GM21576 (cell line): ENCODE data around the gene ANP32A.

ENCODE experiments used
- ATAC-seq: cut with Tn5 transposase; IDR thresholded peaks from one replicate; pipeline ENCODE4 v1.9.1; 2021; ENCODE audit warnings: mild to moderate bottlenecking, moderate library complexity; ENCODE audit not compliant: unreplicated experiment

The ANP32A gene

GRCh38 chr15:68784206-68784605 lies 36.5 kb downstream of the ANP32A start:
- no peak for ATAC-seq

- ATAC-seq = no peak
Measured at GRCh38 chr15:68783226-68784058, 37.3 kb downstream of the ANP32A start.

DNA sequence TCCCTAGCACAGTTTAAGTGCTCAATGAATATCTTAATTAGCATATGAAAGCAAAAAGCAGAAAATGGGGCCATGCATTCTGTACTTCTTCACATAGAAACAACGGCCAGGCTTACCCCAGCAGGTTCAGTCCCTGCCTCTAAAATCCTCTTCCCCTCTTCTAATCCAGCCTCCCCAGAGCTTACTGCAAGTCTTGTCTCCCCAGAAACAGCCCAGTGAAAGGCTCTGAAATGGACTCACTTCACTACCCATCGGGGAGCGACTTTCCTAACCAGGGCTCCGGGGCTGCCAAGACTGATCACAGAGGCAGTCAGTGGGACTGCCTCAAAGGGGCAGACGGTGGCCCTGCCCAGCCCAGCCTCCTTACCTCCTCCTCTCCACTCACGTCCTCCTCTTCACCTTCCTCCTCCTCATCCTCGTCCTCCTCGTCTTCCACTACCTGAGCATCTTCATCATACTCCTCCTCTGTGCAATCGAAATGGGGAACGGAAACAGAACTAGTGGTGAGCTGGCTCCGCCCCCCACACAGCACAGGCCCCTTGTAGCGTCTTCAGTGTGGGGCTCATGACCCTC lies 38.0 kb downstream of the ANP32A start:
- no peak for ATAC-seq

DNA sequence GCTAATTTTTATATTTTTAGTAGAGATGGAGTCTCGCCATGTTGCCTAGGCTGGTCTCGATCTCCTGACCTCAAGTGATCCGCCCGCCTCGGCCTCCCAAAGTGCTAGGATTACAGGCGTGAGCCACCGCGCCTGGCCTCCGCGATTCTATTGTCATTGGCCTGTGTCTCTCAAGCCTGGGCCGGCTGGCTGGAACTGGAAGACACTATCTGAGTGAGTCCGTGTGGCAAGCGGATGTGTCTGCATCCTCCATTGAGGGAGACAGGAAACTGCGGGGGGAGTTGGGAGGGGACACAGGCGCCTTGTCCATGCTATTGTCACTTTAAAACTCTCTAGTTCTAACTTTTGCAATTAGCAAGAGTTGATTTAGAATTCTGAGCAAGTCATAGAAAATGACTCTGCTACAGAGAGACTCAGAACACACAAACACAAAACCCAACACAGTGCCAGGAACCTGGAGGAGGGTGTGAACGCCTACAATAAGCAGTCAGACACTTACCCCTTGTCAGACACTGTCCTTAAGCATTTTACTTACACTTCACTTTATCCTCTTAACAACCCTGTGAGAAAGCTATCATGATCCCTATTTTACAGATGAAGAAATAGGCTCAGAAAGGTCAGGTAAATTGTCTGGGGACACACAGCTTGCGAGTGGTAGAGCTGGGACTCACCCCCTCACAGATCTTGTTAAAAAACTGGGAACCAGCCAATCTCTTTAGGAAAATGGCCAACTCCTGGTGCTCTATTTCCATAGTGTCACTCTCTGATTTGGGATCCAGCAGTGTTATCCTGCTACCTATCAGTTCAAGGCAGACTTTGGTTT lies 38.7 kb downstream of the ANP32A start:
- ATAC-seq = no peak

DNA sequence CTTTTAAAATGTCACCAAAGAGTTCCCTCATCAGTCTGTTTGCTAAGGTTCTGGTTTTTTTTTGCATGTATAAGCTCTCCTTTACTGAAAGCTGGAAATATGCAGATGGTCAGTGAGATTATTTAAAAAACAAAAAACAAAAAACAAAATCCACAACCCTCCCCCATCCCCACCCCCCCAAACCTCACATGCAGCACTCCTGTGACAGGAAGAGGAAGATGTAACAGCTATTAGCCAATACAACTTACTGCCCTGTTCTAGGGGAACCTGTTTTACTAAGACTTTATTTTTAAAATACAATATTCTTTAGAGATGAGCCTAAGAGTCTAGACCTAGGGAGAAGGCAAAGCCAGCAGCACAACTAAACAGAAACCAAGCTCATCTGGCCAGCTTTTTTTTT lies 39.5 kb downstream of the ANP32A start:
- ATAC-seq = no peak

DNA sequence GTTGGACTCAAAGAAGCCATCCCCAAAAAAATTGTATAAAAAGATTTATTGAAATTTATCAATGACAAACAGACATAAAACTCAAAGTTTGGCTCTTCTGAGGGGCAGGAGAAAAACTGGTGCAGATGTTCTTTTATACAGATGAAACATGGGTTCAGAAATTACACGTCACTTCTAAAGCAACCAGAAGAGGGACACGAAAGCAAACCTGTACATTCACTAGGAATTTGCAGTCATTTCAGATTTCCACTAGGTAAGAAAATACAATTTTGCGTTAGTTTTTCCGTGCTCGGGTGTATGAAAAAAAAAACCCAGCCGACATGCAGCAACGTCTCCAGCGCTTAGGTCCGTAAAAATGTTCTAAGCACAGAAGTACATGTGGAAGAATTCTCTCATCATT lies 41.8 kb downstream of the ANP32A start:
- no peak for ATAC-seq

DNA sequence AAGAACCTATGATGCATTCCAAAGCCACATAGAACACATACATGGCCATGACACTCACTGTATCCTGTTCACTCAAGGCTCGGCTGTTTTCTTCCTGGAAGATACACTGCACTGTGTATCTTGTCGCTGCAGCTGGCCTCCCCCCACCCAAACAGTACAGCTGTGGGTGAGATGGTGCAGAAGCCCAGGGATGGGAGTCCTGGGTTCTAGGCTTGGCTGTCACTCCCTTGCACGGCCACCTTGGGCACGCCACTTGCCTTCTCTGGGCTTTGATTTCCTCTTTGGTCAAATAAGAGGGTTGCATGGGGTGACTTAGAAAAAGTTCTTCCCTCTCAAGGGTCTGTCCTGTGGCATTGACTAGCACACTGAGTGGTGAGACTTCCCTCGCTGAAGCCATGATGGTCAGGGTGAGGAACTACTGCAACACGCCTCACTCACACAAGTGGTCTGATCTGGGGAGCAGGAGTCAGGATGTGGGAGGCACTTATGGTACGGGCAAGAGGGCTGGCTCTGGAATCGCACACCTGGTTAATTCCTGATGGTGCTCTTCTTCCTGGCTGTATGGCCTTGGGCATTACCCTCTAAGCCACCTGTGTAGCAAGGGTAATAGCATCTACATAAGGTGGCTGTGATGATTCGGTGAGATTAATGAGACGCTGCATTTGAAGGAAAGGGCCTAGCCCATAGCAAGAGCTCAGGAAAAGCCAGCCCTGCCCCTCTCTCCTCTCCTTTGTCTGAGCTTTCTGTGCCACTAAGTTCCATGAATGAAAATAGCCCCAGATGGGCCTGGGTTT lies 44.0 kb downstream of the ANP32A start:
- ATAC-seq = no peak

- ATAC-seq = no peak
Measured at GRCh38 chr15:68775671-68776476, 44.8 kb downstream of the ANP32A start.

GRCh38 chr15:68775236-68775577 lies 45.5 kb downstream of the ANP32A start:
- ATAC-seq = no peak

GRCh38 chr15:68774521-68775235 lies 46.0 kb downstream of the ANP32A start:
- ATAC-seq = no peak

DNA sequence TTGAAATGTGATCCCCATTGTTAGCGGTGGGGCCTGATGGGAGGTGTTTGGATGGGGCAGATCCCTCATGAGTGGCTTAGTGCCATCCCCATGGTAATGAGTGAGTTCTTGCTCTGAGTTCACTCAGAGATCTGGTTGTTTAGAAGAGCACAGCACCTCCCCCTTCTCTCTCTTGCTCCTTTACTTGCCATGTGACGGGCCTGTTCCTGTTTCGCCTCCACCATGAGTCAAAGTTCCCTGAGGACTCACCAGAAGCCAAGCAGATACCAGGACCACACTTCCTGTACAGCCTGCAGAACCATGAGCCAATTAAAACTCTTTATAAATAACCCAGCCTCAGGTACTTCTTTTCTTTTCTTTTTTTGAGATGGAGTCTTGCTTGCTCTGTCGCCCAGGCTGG lies 46.6 kb downstream of the ANP32A start:
- no peak for ATAC-seq

- ATAC-seq = no peak
Measured at GRCh38 chr15:68773036-68773435, 47.7 kb downstream of the ANP32A start.

GRCh38 chr15:68770216-68770615 lies 50.5 kb downstream of the ANP32A start:
- ATAC-seq = no peak

DNA sequence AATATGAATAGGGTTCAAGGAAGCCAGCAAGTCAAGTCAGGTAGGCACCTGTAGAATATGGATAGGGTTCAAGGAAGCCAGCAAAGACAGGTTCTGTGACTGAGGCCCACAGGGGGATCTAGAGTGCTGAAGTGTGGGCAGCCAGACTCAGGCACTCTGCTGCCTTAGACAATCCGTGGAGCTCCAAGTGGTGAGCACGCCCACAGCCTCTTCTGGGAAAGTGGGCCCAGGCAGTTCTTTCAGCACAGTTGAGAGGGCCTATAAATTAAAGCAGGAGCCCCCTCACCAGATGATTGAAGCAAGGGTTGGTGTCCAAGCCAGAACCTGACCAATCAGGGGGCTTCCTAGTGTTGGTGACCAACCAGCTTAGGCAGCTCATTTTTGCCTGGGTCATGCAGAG lies 51.0 kb downstream of the ANP32A start:
- no peak for ATAC-seq

DNA sequence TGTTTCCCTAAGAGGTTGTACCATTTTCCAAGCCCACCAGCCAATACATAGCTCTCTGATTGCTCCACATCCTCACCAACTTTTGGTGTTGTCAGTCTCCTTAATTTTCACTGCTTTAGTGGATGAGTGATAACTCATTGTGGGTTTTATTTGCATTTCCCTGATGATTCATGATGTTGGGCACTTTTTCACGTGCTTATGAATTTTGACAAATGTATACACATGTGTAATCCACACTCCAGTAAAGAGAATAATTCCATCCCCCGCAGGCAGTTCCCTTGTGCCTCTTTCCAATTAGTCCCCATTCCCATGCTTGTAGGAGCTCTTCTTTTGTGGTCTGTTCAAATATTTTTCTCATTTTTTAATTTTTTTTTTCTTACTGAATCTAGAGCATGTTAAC lies 52.4 kb downstream of the ANP32A start:
- ATAC-seq = no peak

DNA sequence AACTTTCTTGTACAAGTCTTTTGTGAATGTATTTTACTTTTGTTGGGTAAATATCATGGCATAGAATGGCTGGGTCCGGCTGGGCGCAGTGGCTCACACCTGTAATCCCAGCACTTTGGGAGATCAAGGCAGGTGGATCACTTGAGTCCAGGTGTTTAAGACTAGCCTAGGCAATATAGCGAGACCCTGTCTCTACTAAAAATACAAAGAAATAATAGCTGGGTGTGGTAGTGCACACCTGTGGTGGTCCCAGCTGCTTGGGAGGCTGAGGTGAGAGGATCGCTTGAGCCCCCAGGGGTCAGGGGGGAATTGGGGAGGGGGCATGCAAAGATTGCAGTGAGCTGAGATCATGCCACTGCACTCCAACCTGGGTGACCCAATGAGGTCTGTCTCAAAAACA lies 52.9 kb downstream of the ANP32A start:
- ATAC-seq = no peak

DNA sequence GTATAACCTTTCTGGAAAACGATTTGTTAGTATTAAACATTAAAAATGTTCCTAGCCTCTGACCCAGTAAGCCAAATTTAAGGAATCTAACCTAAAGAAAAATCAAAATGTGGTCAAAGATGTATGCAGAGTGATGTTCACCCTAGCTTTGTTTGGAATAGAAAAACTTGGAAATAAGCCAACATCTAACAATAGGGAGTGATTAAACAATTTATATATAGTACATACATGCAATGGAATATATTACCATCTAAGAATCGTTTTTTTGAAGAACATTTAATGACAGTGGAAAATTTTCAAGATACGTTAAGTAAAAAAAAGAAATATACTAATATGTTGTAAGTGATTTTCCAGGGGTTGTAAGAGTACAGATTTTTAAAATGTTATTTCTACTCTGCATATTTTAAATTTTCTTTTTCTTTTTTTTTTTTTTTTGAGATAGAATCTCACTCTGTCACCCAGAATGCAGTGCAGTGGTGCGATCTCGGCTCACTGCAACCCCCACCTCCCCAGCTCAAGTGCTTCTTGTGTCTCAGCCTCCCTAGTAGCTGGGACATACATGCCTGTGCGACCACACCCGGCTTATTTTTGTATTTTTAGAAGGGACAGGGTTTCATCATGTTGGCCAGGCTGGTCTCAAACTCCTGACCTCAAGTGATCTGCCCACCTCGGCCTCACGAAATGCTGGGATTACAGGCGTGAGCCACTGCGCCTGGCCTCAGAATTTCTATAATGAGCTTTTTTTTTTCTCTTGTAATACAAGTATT lies 54.9 kb downstream of the ANP32A start:
- ATAC-seq = no peak

GRCh38 chr15:68764090-68764489 lies 56.6 kb downstream of the ANP32A start:
- ATAC-seq = no peak

DNA sequence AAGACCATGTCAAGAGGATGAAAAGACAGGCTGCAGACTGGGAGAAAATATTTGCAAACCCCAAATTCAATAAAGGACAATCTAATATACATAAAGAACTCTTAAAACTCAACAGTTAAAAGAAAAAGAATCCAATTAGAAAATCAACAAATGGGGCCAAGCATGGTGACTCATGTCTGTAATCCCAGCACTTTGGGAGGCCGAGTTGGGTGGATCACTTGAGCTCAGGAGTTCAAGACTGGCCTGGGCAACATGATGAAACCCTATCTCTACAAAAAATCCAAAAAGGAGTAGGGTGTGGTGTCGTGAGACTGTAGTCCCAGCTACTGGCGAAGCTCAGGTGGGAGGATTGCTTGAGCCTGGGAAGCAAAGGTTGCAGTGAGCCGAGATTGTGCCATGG lies 57.6 kb downstream of the ANP32A start:
- no peak for ATAC-seq
